Medulla oblongata (tissue), 1 donor: ENCODE data around the gene FGD3.
"Not testable (repeated sequence)": the region's sequence is repeated elsewhere in the genome, so short reads cannot be mapped to it uniquely, and the experiment has no call there.

ENCODE experiments used
- DNase-seq: peaks from one replicate; pipeline ENCODE4 v3.0.0-alpha.2; 2015; ENCODE audit errors: extremely low spot score

Gene FGD3

GRCh38 chr9:93009337-93010015 is 62.2 kb downstream of the FGD3 start:
- DNase-seq: no peak

- no peak for DNase-seq
Measured at GRCh38 chr9:93010056-93010455, 62.7 kb downstream of the FGD3 start.

GRCh38 chr9:93010704-93011103 is 63.4 kb downstream of the FGD3 start:
- DNase-seq: no peak

GRCh38 chr9:93011114-93011513 is 63.8 kb downstream of the FGD3 start:
- DNase-seq: no peak

- DNase-seq: no peak
Measured at GRCh38 chr9:93012963-93013855, 65.9 kb downstream of the FGD3 start.

GRCh38 chr9:93013856-93014582 is 66.7 kb downstream of the FGD3 start:
- DNase-seq: no peak

- not testable (repeated sequence) for DNase-seq
Measured at GRCh38 chr9:93015190-93015589, 67.9 kb downstream of the FGD3 start.

- no peak for DNase-seq
Measured at GRCh38 chr9:93017621-93018020, 70.3 kb downstream of the FGD3 start.

- DNase-seq: no peak
Measured at GRCh38 chr9:93020151-93020550, 72.8 kb downstream of the FGD3 start.

- DNase-seq: no peak
Measured at GRCh38 chr9:93020771-93021670, 73.7 kb downstream of the FGD3 start.

GRCh38 chr9:93022066-93022465 is 74.7 kb downstream of the FGD3 start:
- DNase-seq: no peak

- no peak for DNase-seq
Measured at GRCh38 chr9:93022721-93023520, 75.6 kb downstream of the FGD3 start.

- DNase-seq: no peak
Measured at GRCh38 chr9:93023521-93023815, 76.1 kb downstream of the FGD3 start.

- no peak for DNase-seq
Measured at GRCh38 chr9:93024646-93024910, 77.3 kb downstream of the FGD3 start.

GRCh38 chr9:93024986-93025630 is 77.8 kb downstream of the FGD3 start:
- no peak for DNase-seq

- no peak for DNase-seq
Measured at GRCh38 chr9:93025736-93026135, 78.4 kb downstream of the FGD3 start.

- no peak for DNase-seq
Measured at GRCh38 chr9:93026640-93027039, 79.3 kb downstream of the FGD3 start.

GRCh38 chr9:93027750-93028149 is 80.4 kb downstream of the FGD3 start:
- DNase-seq: no peak

GRCh38 chr9:93028448-93029006 is 81.2 kb downstream of the FGD3 start:
- DNase-seq: no peak
